Liver (tissue), 9 donors: ENCODE data around the gene VWA2. TPM values are rescaled to one million over a fixed set of nuclear protein-coding genes. Genes with fewer than 3 reads are reported as not detected.

Source experiments
- DNase-seq: peaks from one replicate; pipeline ENCODE4 v3.0.0-alpha.2; 2017; ENCODE audit warnings: low spot score
- H3K27ac ChIP-seq, 2 donors: one replicate each; pipeline ENCODE4 v1.7.0; 2013; ENCODE audit warnings: inconsistent platforms in 2 of 2, low read length in 2 of 2, control low read depth in 1 of 2, low read depth in 1 of 2, mild to moderate bottlenecking in 1 of 2
- H3K27me3 ChIP-seq, 4 donors: one replicate each; pipeline versions ENCODE4 v1.6.1 to v1.7.0; 2013; ENCODE audit warnings: low read length in 3 of 4, inconsistent platforms in 1 of 4, mild to moderate bottlenecking in 1 of 4, moderate library complexity in 1 of 4; ENCODE audit not compliant: control insufficient read depth in 4 of 4, insufficient read depth in 4 of 4
- H3K36me3 ChIP-seq, 4 donors: one replicate each; pipeline versions ENCODE4 v1.6.1 to v1.7.0; 2013; ENCODE audit warnings: low read length in 3 of 4, mild to moderate bottlenecking in 3 of 4, low read depth in 1 of 4, moderate library complexity in 1 of 4; ENCODE audit not compliant: control insufficient read depth in 4 of 4, insufficient read depth in 3 of 4
- H3K4me1 ChIP-seq, 4 donors: one replicate each; pipeline versions ENCODE4 v1.6.1 to v1.7.0; 2013; ENCODE audit warnings: low read length in 3 of 4, mild to moderate bottlenecking in 3 of 4, moderate library complexity in 1 of 4; ENCODE audit not compliant: control insufficient read depth in 4 of 4, insufficient read depth in 4 of 4
- H3K4me3 ChIP-seq, 3 donors: one replicate each; pipeline versions ENCODE4 v1.6.1 to v1.7.0; 2013; ENCODE audit warnings: low read length in 3 of 3, control low read depth in 1 of 3, low read depth in 1 of 3, mild to moderate bottlenecking in 1 of 3
- H3K9ac ChIP-seq, 2 donors: one replicate each; pipeline ENCODE4 v1.7.0; 2013; ENCODE audit warnings: low read length in 2 of 2, mild to moderate bottlenecking in 2 of 2, moderate library complexity in 2 of 2, control low read depth in 1 of 2, low read depth in 1 of 2
- H3K9me3 ChIP-seq, 4 donors: one replicate each; pipeline versions ENCODE4 v1.6.1 to v1.7.0; 2013; ENCODE audit warnings: low read length in 3 of 4; ENCODE audit not compliant: control insufficient read depth in 4 of 4
- ATF3 ChIP-seq: IDR thresholded peaks from 2 replicates; pipeline ENCODE4 v1.6.1; 2016; ENCODE audit warnings: antibody characterized with exemption
- CTCF ChIP-seq: fragments of 150-350 bp; IDR thresholded peaks from 2 replicates; pipeline ENCODE4 v1.5.1; 2017; ENCODE audit warnings: improper control_type of control experiment, low read depth, low read length; ENCODE audit not compliant: missing input control
- EGR1 ChIP-seq, 2 donors: IDR thresholded peaks; 2 replicates each; pipeline ENCODE4 v1.6.1; 2016 to 2018; ENCODE audit warnings: antibody characterized with exemption in 2 of 2, low read depth in 2 of 2
- FOXA1 ChIP-seq: IDR thresholded peaks from 2 replicates; pipeline ENCODE4 v1.6.1; 2016; ENCODE audit warnings: antibody characterized with exemption
- FOXA2 ChIP-seq: IDR thresholded peaks from 2 replicates; pipeline ENCODE4 v1.6.1; 2016; ENCODE audit warnings: antibody characterized with exemption
- GABPA ChIP-seq, 2 donors: IDR thresholded peaks in 1 of 2; conservative IDR thresholded peaks in 1 of 2; 2 replicates each; pipeline ENCODE4 v1.6.1; 2016; ENCODE audit warnings: antibody characterized with exemption in 2 of 2, mild to moderate bottlenecking in 1 of 2, moderate library complexity in 1 of 2
- HNF4A ChIP-seq, 2 donors: conservative IDR thresholded peaks; 2 replicates each; pipeline ENCODE4 v1.6.1; 2016; ENCODE audit warnings: antibody characterized with exemption in 2 of 2, mild to moderate bottlenecking in 2 of 2
- HNF4G ChIP-seq: IDR thresholded peaks from 2 replicates; pipeline ENCODE4 v1.6.1; 2016; ENCODE audit warnings: antibody characterized with exemption
- JUND ChIP-seq, 2 donors: IDR thresholded peaks; 2 replicates each; pipeline ENCODE4 v1.6.1; 2016; ENCODE audit warnings: antibody characterized with exemption in 2 of 2
- NR2F2 ChIP-seq: IDR thresholded peaks from 2 replicates; pipeline ENCODE4 v1.6.1; 2016; ENCODE audit warnings: antibody characterized with exemption
- RAD21 ChIP-seq, 2 donors: IDR thresholded peaks; 2 replicates each; pipeline ENCODE4 v1.6.1; 2016; ENCODE audit warnings: antibody characterized with exemption in 2 of 2, mild to moderate bottlenecking in 2 of 2
- RXRA ChIP-seq, 2 donors: IDR thresholded peaks; 2 replicates each; pipeline ENCODE4 v1.6.1; 2017 to 2018; ENCODE audit warnings: antibody characterized with exemption in 2 of 2, mild to moderate bottlenecking in 1 of 2
- YY1 ChIP-seq: IDR thresholded peaks from 2 replicates; pipeline ENCODE4 v1.6.1; 2016; ENCODE audit warnings: antibody characterized with exemption, mild to moderate bottlenecking
- ZBTB33 ChIP-seq: IDR thresholded peaks from 2 replicates; pipeline ENCODE4 v1.6.1; 2016; ENCODE audit warnings: antibody characterized with exemption
- WGBS: extraction: QIAGEN DNeasy Blood & Tissue Kit; methylation state at CpG from one replicate; pipeline ENCODE4 v1.1.7; 2013; 5-methylcytosine and 5-hydroxymethylcytosine counted together
- polyA plus RNA-seq, 2 donors: library from polyadenylated mRNA; stranded (reverse) in 1 of 2; unstranded in 1 of 2; fragments of 200-250 nt in 1 of 2; fragments of >200 nt in 1 of 2; fragmentation: Nextera tagmentation in 1 of 2; extraction: Ambion mirVana in 1 of 2; gene quantifications; one replicate each; pipeline versions ENCODE4 v1.2.1 to v1.2.3, GENCODE V29; 2013 to 2015
- total RNA-seq, 2 donors: library from RNA; depleted of rRNA; stranded (reverse); fragments of >200 nt; gene quantifications; one replicate each; pipeline ENCODE4 v1.2.3, GENCODE V29; 2014
- TF ChIP-seq, protein P1 (sequence below): IDR thresholded peaks from 2 replicates; pipeline ENCODE4 v1.6.1; 2016; ENCODE audit warnings: antibody characterized with exemption
- TF ChIP-seq, protein P2 (sequence below): IDR thresholded peaks from 2 replicates; pipeline ENCODE4 v1.6.1; 2016; ENCODE audit warnings: antibody characterized with exemption, mild to moderate bottlenecking
- donor health status: healthy.
- donor health status: healthy.
- donor health status: healthy.
- donor health status: healthy.
- donor health status: healthy.

Gene VWA2
- total and polyA plus RNA-seq, 4 donors = 0.05 to 0.25 TPM; not detected in 2

GRCh38 chr10:114212153-114212552 lies 26.9 kb upstream of the VWA2 start (continued):
- TF ChIP-seq EGR1 (IDR thresholded peaks at IDR 0.05; ENCODE audit: low read depth in 2 of 2) (no peak), ATF3 (no peak), RAD21 (IDR thresholded peaks at IDR 0.05) (no peak)

GRCh38 chr10:114215033-114215432 lies 24.0 kb upstream of the VWA2 start:
- no peaks in the 10 kb centered on the region for H3K9me3 ChIP-seq

More at GRCh38 chr10:114215033-114215432, 24.0 kb upstream of the VWA2 start:
- Histone ChIP-seq H3K27ac (no peak overlapping the region), H3K36me3 (no peaks in the 10 kb centered on the region), H3K4me1 (peaks cover 0 to 1% (median 0%) of the 10 kb centered on the region in 4 donors), H3K4me3 (no peak overlapping the region), H3K27me3 (no peaks in the 10 kb centered on the region), H3K9ac (no peak overlapping the region)
- DNase-seq = no peak
- WGBS = 88% methylated on average over 1 of the region's 1 CpG
- TF ChIP-seq YY1 (no peak), RXRA (IDR thresholded peaks at IDR 0.05) (no peak), FOXA1 (no peak), NR2F2 (no peak), ZBTB33 (no peak), HNF4A (conservative IDR thresholded peaks at IDR 0.05) (no peak), CTCF (no peak), JUND (IDR thresholded peaks at IDR 0.05) (no peak), GABPA (IDR thresholded peaks at IDR 0.05 in 1 of 2, conservative IDR thresholded peaks at IDR 0.05 in 1 of 2) (no peak), RAD21 (IDR thresholded peaks at IDR 0.05) (no peak), ATF3 (no peak), HNF4G (no peak), FOXA2 (no peak)
- TF ChIP-seq, protein P1, sequence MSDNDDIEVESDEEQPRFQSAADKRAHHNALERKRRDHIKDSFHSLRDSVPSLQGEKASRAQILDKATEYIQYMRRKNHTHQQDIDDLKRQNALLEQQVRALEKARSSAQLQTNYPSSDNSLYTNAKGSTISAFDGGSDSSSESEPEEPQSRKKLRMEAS = no peak
- TF ChIP-seq, protein P2, sequence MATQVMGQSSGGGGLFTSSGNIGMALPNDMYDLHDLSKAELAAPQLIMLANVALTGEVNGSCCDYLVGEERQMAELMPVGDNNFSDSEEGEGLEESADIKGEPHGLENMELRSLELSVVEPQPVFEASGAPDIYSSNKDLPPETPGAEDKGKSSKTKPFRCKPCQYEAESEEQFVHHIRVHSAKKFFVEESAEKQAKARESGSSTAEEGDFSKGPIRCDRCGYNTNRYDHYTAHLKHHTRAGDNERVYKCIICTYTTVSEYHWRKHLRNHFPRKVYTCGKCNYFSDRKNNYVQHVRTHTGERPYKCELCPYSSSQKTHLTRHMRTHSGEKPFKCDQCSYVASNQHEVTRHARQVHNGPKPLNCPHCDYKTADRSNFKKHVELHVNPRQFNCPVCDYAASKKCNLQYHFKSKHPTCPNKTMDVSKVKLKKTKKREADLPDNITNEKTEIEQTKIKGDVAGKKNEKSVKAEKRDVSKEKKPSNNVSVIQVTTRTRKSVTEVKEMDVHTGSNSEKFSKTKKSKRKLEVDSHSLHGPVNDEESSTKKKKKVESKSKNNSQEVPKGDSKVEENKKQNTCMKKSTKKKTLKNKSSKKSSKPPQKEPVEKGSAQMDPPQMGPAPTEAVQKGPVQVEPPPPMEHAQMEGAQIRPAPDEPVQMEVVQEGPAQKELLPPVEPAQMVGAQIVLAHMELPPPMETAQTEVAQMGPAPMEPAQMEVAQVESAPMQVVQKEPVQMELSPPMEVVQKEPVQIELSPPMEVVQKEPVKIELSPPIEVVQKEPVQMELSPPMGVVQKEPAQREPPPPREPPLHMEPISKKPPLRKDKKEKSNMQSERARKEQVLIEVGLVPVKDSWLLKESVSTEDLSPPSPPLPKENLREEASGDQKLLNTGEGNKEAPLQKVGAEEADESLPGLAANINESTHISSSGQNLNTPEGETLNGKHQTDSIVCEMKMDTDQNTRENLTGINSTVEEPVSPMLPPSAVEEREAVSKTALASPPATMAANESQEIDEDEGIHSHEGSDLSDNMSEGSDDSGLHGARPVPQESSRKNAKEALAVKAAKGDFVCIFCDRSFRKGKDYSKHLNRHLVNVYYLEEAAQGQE = no peak
